ENCODE data around the gene GOT2. TPM values are rescaled to one million over a fixed set of nuclear protein-coding genes. Genes with fewer than 3 reads are reported as not detected.
A peak's percentile ranks its signal among the peaks of the same experiment; 100 is the strongest.
"Not testable (repeated sequence)": the region's sequence is repeated elsewhere in the genome, so short reads cannot be mapped to it uniquely, and the experiment has no call there.

GOT2 gene
- total RNA-seq, result 100 to 1,000 TPM; 176 to 337 TPM

- H3K27ac ChIP-seq, result peak within 1 kb of the TSS; percentile 82
- peak; percentile 89 to 94 for TF ChIP-seq CTCF (IDR thresholded peaks at IDR 0.05)
- no peaks in the 10 kb centered on the region for H3K27me3 ChIP-seq
- no peaks in the 10 kb centered on the region for H3K9me3 ChIP-seq
- peak within 1 kb of the TSS; percentile 60 to 80 for H3K4me3 ChIP-seq
- H3K36me3 ChIP-seq, result no peaks in the 10 kb centered on the region
- peaks cover 0 to 35% of the 10 kb centered on the region in 2 donors for H3K4me1 ChIP-seq
- DNase-seq (ENCODE audit: low spot score), result peak; percentile 83
Measured at GRCh38 chr16:58733671-58734458, at the start of gene GOT2. Gene GOT2, minus strand, starts transcription at chr16:58734316. Its CDS starts 88 bp downstream, at chr16:58734228.

GRCh38 chr16:58779291-58779690 is 45.2 kb upstream of the GOT2 start:
- not testable (repeated sequence) for H3K9me3 ChIP-seq; H3K27me3 ChIP-seq; H3K27ac ChIP-seq; H3K4me3 ChIP-seq; DNase-seq (ENCODE audit: low spot score); H3K36me3 ChIP-seq; H3K4me1 ChIP-seq

- H3K4me1 ChIP-seq, result no peaks in the 10 kb centered on the region
- H3K4me3 ChIP-seq, result no peak overlapping the region
- no peak for TF ChIP-seq CTCF (IDR thresholded peaks at IDR 0.05)
- H3K27me3 ChIP-seq, result no peaks in the 10 kb centered on the region
- DNase-seq (ENCODE audit: low spot score), result no peak
- H3K9me3 ChIP-seq, result no peaks in the 10 kb centered on the region
- H3K36me3 ChIP-seq, result no peaks in the 10 kb centered on the region
- no peak overlapping the region for H3K27ac ChIP-seq
Measured at GRCh38 chr16:58773870-58774269, 39.8 kb upstream of the GOT2 start.

- TF ChIP-seq CTCF (IDR thresholded peaks at IDR 0.05), result no peak
- no peak for DNase-seq (ENCODE audit: low spot score)
- Histone ChIP-seq H3K27ac (no peak overlapping the region), H3K27me3 (no peaks in the 10 kb centered on the region), H3K36me3 (no peaks in the 10 kb centered on the region), H3K9me3 (no peaks in the 10 kb centered on the region), H3K4me1 (no peaks in the 10 kb centered on the region), H3K4me3 (no peak overlapping the region)
Measured at GRCh38 chr16:58768145-58768544, 34.0 kb upstream of the GOT2 start.

- no peak for TF ChIP-seq CTCF (IDR thresholded peaks at IDR 0.05)
- no peaks in the 10 kb centered on the region for H3K36me3 ChIP-seq
- no peaks in the 10 kb centered on the region for H3K4me1 ChIP-seq
- no peaks in the 10 kb centered on the region for H3K27me3 ChIP-seq
- no peak overlapping the region for H3K4me3 ChIP-seq
- no peak for DNase-seq (ENCODE audit: low spot score)
- no peak overlapping the region for H3K27ac ChIP-seq
- no peaks in the 10 kb centered on the region for H3K9me3 ChIP-seq
Measured at GRCh38 chr16:58767581-58767980, 33.5 kb upstream of the GOT2 start.

- Histone ChIP-seq H3K4me3 (no peak overlapping the region), H3K27me3 (no peaks in the 10 kb centered on the region), H3K36me3 (no peaks in the 10 kb centered on the region), H3K4me1 (peaks cover 0 to 8% of the 10 kb centered on the region in 2 donors), H3K9me3 (no peaks in the 10 kb centered on the region), H3K27ac (no peak overlapping the region)
- no peak for DNase-seq (ENCODE audit: low spot score)
- TF ChIP-seq CTCF (IDR thresholded peaks at IDR 0.05), result no peak
Measured at GRCh38 chr16:58756650-58757332, 22.7 kb upstream of the GOT2 start.
